ENCODE data around the gene UFSP2.

DNA sequence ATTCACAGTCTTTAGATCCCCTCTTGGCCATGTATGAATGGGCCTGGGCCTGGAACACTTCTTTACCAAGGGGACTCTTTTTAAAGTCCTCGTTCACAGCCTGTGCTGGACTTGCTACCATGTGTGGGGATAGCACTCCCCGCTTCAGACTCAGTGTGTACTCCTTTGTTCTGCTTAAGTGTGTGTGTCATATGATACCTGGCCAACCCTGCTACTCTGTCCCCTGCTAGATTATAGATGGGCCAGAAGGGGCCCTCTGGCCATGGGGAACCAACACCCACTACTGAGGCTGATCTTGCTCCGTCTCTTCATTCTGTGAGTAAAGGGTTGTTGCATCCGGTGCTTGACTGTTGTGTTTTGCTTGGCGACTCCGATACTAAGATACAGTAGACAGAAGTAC lies 37.8 kb upstream of the UFSP2 start:
- TF ChIP-seq ESRRG (CRISPR knock-in tag; IDR thresholded peaks at IDR 0.05), result no peak
- TF ChIP-seq, protein P1, sequence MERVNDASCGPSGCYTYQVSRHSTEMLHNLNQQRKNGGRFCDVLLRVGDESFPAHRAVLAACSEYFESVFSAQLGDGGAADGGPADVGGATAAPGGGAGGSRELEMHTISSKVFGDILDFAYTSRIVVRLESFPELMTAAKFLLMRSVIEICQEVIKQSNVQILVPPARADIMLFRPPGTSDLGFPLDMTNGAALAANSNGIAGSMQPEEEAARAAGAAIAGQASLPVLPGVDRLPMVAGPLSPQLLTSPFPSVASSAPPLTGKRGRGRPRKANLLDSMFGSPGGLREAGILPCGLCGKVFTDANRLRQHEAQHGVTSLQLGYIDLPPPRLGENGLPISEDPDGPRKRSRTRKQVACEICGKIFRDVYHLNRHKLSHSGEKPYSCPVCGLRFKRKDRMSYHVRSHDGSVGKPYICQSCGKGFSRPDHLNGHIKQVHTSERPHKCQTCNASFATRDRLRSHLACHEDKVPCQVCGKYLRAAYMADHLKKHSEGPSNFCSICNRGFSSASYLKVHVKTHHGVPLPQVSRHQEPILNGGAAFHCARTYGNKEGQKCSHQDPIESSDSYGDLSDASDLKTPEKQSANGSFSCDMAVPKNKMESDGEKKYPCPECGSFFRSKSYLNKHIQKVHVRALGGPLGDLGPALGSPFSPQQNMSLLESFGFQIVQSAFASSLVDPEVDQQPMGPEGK (CRISPR knock-in tag; IDR thresholded peaks at IDR 0.05; ENCODE audit: borderline replicate concordance), result no peak
- TF ChIP-seq, protein P2, sequence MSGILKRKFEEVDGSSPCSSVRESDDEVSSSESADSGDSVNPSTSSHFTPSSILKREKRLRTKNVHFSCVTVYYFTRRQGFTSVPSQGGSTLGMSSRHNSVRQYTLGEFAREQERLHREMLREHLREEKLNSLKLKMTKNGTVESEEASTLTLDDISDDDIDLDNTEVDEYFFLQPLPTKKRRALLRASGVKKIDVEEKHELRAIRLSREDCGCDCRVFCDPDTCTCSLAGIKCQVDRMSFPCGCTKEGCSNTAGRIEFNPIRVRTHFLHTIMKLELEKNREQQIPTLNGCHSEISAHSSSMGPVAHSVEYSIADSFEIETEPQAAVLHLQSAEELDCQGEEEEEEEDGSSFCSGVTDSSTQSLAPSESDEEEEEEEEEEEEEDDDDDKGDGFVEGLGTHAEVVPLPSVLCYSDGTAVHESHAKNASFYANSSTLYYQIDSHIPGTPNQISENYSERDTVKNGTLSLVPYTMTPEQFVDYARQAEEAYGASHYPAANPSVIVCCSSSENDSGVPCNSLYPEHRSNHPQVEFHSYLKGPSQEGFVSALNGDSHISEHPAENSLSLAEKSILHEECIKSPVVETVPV (CRISPR knock-in tag; IDR thresholded peaks at IDR 0.05), result no peak
- TF ChIP-seq OSR1 (CRISPR knock-in tag; IDR thresholded peaks at IDR 0.05), result no peak
- no peak for TF ChIP-seq GLIS3 (CRISPR knock-in tag; IDR thresholded peaks at IDR 0.05)
- no peak for TF ChIP-seq TOX (CRISPR knock-in tag; IDR thresholded peaks at IDR 0.05; ENCODE audit: borderline replicate concordance)
- TF ChIP-seq ARNTL (CRISPR knock-in tag; IDR thresholded peaks at IDR 0.05; ENCODE audit: borderline replicate concordance, low read depth), result no peak
- TF ChIP-seq, protein P3, sequence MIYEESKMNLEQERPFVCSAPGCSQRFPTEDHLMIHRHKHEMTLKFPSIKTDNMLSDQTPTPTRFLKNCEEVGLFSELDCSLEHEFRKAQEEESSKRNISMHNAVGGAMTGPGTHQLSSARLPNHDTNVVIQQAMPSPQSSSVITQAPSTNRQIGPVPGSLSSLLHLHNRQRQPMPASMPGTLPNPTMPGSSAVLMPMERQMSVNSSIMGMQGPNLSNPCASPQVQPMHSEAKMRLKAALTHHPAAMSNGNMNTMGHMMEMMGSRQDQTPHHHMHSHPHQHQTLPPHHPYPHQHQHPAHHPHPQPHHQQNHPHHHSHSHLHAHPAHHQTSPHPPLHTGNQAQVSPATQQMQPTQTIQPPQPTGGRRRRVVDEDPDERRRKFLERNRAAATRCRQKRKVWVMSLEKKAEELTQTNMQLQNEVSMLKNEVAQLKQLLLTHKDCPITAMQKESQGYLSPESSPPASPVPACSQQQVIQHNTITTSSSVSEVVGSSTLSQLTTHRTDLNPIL (CRISPR knock-in tag; IDR thresholded peaks at IDR 0.05; ENCODE audit: low read depth), result no peak
- no peak for TF ChIP-seq RARB (CRISPR knock-in tag; IDR thresholded peaks at IDR 0.05)
- TF ChIP-seq ZNF565 (CRISPR knock-in tag; conservative IDR thresholded peaks at IDR 0.05; ENCODE audit: low read depth), result no peak
- TF ChIP-seq BACH2 (CRISPR knock-in tag; IDR thresholded peaks at IDR 0.05; ENCODE audit: borderline replicate concordance), result no peak
- no peak for TF ChIP-seq TCF4 (CRISPR knock-in tag; IDR thresholded peaks at IDR 0.05; ENCODE audit: borderline replicate concordance)

All from SK-N-SH treated with all-trans-retinoic acid at 6 μM for 48 hours (cell line).